IMR-90 (cell line): Measurements from ENCODE around the gene PKN3. TPM values are rescaled to one million over a fixed set of nuclear protein-coding genes. Genes with fewer than 3 reads are reported as not detected.

Experiments
- ATAC-seq: fragments of 200-7000 bp; cut with Tn5 transposase; 2 replicates; pipeline ENCODE4 v1.9.1; 2020; ENCODE audit warnings: low read depth, mild to moderate bottlenecking, moderate library complexity
- BruUV-seq: library from RNA; stranded (reverse); fragments of 400-500 nt; replicated peaks from 2 replicates; lab custom pipeline; 2021; lab: Mats Ljungman, UMichigan
- CTCF ChIA-PET: fragments of 300-600 bp; formaldehyde crosslinking; extraction: SDS; loops from one replicate; lab custom pipeline; 2021; ENCODE audit warnings: antibody characterized with exemption; lab: Yijun Ruan, JAX
- POLR2A ChIA-PET: fragments of 300-600 bp; sonication (Branson Sonifier 250); formaldehyde crosslinking; loops from one replicate; lab custom pipeline; 2022; ENCODE audit warnings: antibody characterized with exemption; ENCODE audit not compliant: unreplicated experiment; lab: Charles Lee
- DNase-seq: peaks from one replicate; pipeline ENCODE4 v3.0.0; 2013
- H2AFZ ChIP-seq: replicated peaks from 2 replicates; pipeline ENCODE3; 2013; ENCODE audit warnings: low read length, mild to moderate bottlenecking; ENCODE audit not compliant: poor library complexity
- H2AK5ac ChIP-seq: 2 replicates; pipeline ENCODE4 v1.6.1; 2013; ENCODE audit warnings: low read depth, low read length, inconsistent platforms
- H2AK9ac ChIP-seq: replicated peaks from 2 replicates; pipeline ENCODE3; 2013; ENCODE audit warnings: mild to moderate bottlenecking, low read depth, low read length, moderate library complexity; ENCODE audit not compliant: poor library complexity
- H2BK120ac ChIP-seq: 2 replicates; pipeline ENCODE4 v1.6.1; 2013; ENCODE audit warnings: low read depth, low read length, inconsistent platforms
- H2BK15ac ChIP-seq: 3 replicates; pipeline ENCODE4 v1.6.1; 2013; ENCODE audit warnings: low read depth, low read length, inconsistent platforms
- H2BK20ac ChIP-seq: 2 replicates; pipeline ENCODE4 v1.6.1; 2013; ENCODE audit warnings: low read depth, mild to moderate bottlenecking, inconsistent platforms, low read length, moderate library complexity
- H2BK5ac ChIP-seq: 2 replicates; pipeline ENCODE4 v1.6.1; 2013; ENCODE audit warnings: mild to moderate bottlenecking, low read depth, low read length, inconsistent platforms; ENCODE audit not compliant: poor library complexity, severe bottlenecking
- H3K14ac ChIP-seq: replicated peaks from 2 replicates; pipeline ENCODE4 v1.6.1; 2013; ENCODE audit warnings: low read depth, low read length, inconsistent platforms
- H3K18ac ChIP-seq: 2 replicates; pipeline ENCODE4 v1.6.1; 2013; ENCODE audit warnings: low read depth, low read length, control low read depth
- H3K23ac ChIP-seq: 2 replicates; pipeline ENCODE4 v1.6.1; 2013; ENCODE audit warnings: low read depth, low read length, inconsistent platforms
- H3K27ac ChIP-seq: 2 replicates; pipeline ENCODE4 v1.5.1; 2013; ENCODE audit warnings: mild to moderate bottlenecking, control low read depth, low read length; ENCODE audit not compliant: insufficient read depth
- H3K27me3 ChIP-seq: 2 replicates; pipeline ENCODE4 v1.6.1; 2013; ENCODE audit warnings: low read length; ENCODE audit not compliant: control insufficient read depth, insufficient read depth
- H3K36me3 ChIP-seq: 2 replicates; pipeline ENCODE4 v1.6.1; 2013; ENCODE audit warnings: low read length, mixed read lengths; ENCODE audit not compliant: control insufficient read depth, insufficient read depth
- H3K4ac ChIP-seq: 2 replicates; pipeline ENCODE4 v1.6.1; 2013; ENCODE audit warnings: low read depth, low read length, inconsistent platforms
- H3K4me1 ChIP-seq: 2 replicates; pipeline ENCODE4 v1.6.1; 2013; ENCODE audit warnings: low read length, mixed read lengths; ENCODE audit not compliant: control insufficient read depth, insufficient read depth
- H3K4me2 ChIP-seq: 2 replicates; pipeline ENCODE4 v1.6.1; 2013; ENCODE audit warnings: low read depth, mild to moderate bottlenecking, control low read depth, low read length, moderate library complexity
- H3K4me3 ChIP-seq: 2 replicates; pipeline ENCODE4 v1.5.1; 2013; ENCODE audit warnings: low read depth, mild to moderate bottlenecking, control low read depth, low read length, moderate library complexity; ENCODE audit not compliant: insufficient read depth
- H3K56ac ChIP-seq: 2 replicates; pipeline ENCODE4 v1.6.1; 2013; ENCODE audit warnings: low read length, inconsistent platforms; ENCODE audit not compliant: insufficient read depth; ENCODE audit errors: extremely low read depth
- H3K79me1 ChIP-seq, 2 experiments: 2 replicates each; pipeline ENCODE4 v1.6.1; 2013; ENCODE audit warnings: low read length in 2 of 2, inconsistent platforms in 1 of 2, low read depth in 1 of 2
- H3K9ac ChIP-seq: 2 replicates; pipeline ENCODE4 v1.6.1; 2013; ENCODE audit warnings: low read depth, low read length, control low read depth
- H3K9me1 ChIP-seq: 2 replicates; pipeline ENCODE4 v1.6.1; 2013; ENCODE audit warnings: low read length, inconsistent platforms; ENCODE audit not compliant: insufficient read depth
- H3K9me3 ChIP-seq: 2 replicates; pipeline ENCODE4 v1.6.1; 2013; ENCODE audit warnings: low read length; ENCODE audit not compliant: control insufficient read depth, insufficient read depth
- H4K20me1 ChIP-seq: 2 replicates; pipeline ENCODE4 v1.6.1; 2013; ENCODE audit warnings: low read length, inconsistent platforms; ENCODE audit not compliant: insufficient read depth
- H4K5ac ChIP-seq: 2 replicates; pipeline ENCODE4 v1.6.1; 2013; ENCODE audit warnings: mild to moderate bottlenecking, low read depth, low read length, control low read depth
- H4K8ac ChIP-seq, 2 experiments: 2 replicates each; pipeline ENCODE4 v1.6.1; 2013; ENCODE audit warnings: low read depth in 2 of 2, low read length in 2 of 2, control low read depth in 1 of 2, inconsistent platforms in 1 of 2
- H4K91ac ChIP-seq: 2 replicates; pipeline ENCODE4 v1.6.1; 2013; ENCODE audit warnings: low read depth, low read length, inconsistent platforms; ENCODE audit not compliant: insufficient read depth
- BHLHE40 ChIP-seq: fragments of 150-350 bp; IDR thresholded peaks from 2 replicates; pipeline ENCODE4 v1.6.1; 2016; ENCODE audit warnings: mild to moderate bottlenecking, low read depth, low read length
- NFE2L2 ChIP-seq: fragments of 150-350 bp; IDR thresholded peaks from 2 replicates; pipeline ENCODE4 v1.6.1; 2016; ENCODE audit warnings: low read depth, mild to moderate bottlenecking, low read length
- WGBS, 2 experiments: methylation state at CpG; one replicate each; pipeline versions ENCODE4 v1.1.5 to v1.1.7; 2013; ENCODE audit warnings: missing lambda C conversion rate in 2 of 2; ENCODE audit not compliant: insufficient read length in 1 of 2; ENCODE audit errors: extremely low coverage in 2 of 2; 5-methylcytosine and 5-hydroxymethylcytosine counted together
- dilution Hi-C: fragments of 300-500 bp; cut with HindIII; formaldehyde crosslinking; loops from one replicate; pipeline ENCODE4 v1.14.3; 2018; ENCODE audit warnings: low sequenced_read_pairs; ENCODE audit not compliant: unreplicated experiment
- in situ Hi-C: fragments of 300-500 bp; cut with MboI; formaldehyde crosslinking; loops from 3 replicates; pipeline ENCODE4 v1.14.3; 2019; ENCODE audit warnings: low sequenced_read_pairs, inconsistent platforms, mixed read lengths
- intact Hi-C: fragments of 100-400 bp; cut with micrococcal nuclease; formaldehyde crosslinking; loops from 2 replicates; pipeline ENCODE4 v1.10.0; 2022
- polyA plus RNA-seq, 3 experiments: library from polyadenylated mRNA; depleted of rRNA; stranded (reverse); fragments of >200 nt; gene quantifications; 2 replicates each; pipeline ENCODE4 v1.2.3, GENCODE V29; 2012; ENCODE audit warnings: low replicate concordance in 1 of 3
- total RNA-seq: library from RNA; depleted of rRNA; stranded (reverse); fragments of >200 nt; gene quantifications from 2 replicates; pipeline ENCODE4 v1.2.3, GENCODE V29; 2012

PKN3 gene
- total and polyA plus RNA-seq, 2 of the 4 experiments (the other 2 are of a cell fraction), result 1.6 to 3.8 TPM

DNA sequence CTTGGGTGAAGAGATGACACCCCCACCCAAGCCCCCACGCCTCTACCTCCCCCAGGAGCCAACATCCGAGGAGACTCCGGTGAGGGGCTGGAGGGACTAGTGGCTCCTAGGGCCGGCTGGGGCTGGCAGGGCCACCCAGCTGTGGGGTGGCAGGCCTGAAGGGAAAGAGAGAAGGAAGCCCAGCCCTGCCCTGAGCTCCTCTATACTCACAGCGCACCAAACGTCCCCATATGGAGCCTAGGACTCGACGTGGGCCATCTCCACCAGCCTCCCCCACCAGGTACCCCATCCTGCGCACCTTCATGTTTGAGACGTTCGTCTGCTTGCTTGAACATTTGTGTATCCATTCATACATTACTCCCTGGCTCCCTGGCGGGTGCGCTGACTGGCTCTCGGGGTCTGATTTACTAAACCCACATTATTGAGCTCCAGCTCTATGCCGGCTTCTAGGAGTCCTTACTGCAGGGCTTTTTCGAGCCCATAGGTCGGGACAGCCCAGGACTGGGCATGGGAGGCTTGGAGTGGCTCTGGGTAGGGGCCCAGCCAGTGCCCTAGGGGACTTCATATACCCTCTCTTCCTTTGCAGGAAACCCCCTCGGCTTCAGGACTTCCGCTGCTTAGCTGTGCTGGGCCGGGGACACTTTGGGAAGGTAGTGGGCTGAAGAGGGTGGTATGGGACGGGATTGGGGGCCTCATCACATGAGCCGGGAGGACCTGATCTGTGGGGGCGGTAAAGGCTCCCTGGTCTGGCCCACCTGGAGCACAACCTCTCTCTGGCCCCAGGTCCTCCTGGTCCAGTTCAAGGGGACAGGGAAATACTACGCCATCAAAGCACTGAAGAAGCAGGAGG, 12.5 kb downstream of the PKN3 start:
- no peak overlapping the region for H3K4me3 ChIP-seq
- H2BK5ac ChIP-seq, result no peak overlapping the region
- DNase-seq (no peak), ATAC-seq (no peak)
- in situ Hi-C loops (no loop called here), intact Hi-C loops (no loop called here), dilution Hi-C loops (no loop called here)
- CTCF ChIA-PET, result no interaction called here
- no peak overlapping the region for H2AK5ac ChIP-seq
- 100% methylated on average over 4 of the region's 24 CpGs; no CpG with 5 or more reads in 1 of the 2 experiments for WGBS, 2 experiments
- peak overlapping the region; percentile 42 for H2AK9ac ChIP-seq
- no peak overlapping the region for H3K4me2 ChIP-seq
- H4K20me1 ChIP-seq, result no peaks in the 10 kb centered on the region
- no peaks in the 10 kb centered on the region for H3K9me3 ChIP-seq
- H3K18ac ChIP-seq, result no peak overlapping the region
- no peak overlapping the region for H3K9ac ChIP-seq
- no peak overlapping the region for H4K5ac ChIP-seq
- no peak overlapping the region for H4K8ac ChIP-seq
- TF ChIP-seq BHLHE40, result no peak
- TF ChIP-seq NFE2L2, result no peak
- H3K56ac ChIP-seq, result no peak overlapping the region
- H2BK15ac ChIP-seq, result no peak overlapping the region
- BruUV-seq, result no TSS peak
- H3K79me1 ChIP-seq, result no peaks in the 10 kb centered on the region
- POLR2A ChIA-PET, result no interaction called here
- no peak overlapping the region for H2AFZ ChIP-seq
- H4K91ac ChIP-seq, result no peak overlapping the region
- H3K23ac ChIP-seq, result no peak overlapping the region
- no peaks in the 10 kb centered on the region for H3K27me3 ChIP-seq
- no peaks in the 10 kb centered on the region for H3K9me1 ChIP-seq
- no peak overlapping the region for H3K4ac ChIP-seq
- H2BK20ac ChIP-seq, result no peak overlapping the region
- H3K14ac ChIP-seq, result no peak overlapping the region
- no peak overlapping the region for H2BK120ac ChIP-seq
- no peak overlapping the region for H3K27ac ChIP-seq
- H3K4me1 ChIP-seq, result no peaks in the 10 kb centered on the region
- no peaks in the 10 kb centered on the region for H3K36me3 ChIP-seq
